Measurements from ENCODE around the gene PCBP3.

- TF ChIP-seq CTCF (IDR thresholded peaks at IDR 0.05; ENCODE audit: insufficient read depth, low read length, poor library complexity, severe bottlenecking) = no peak
- no peak for TF ChIP-seq EZH2phosphoT487 (conservative IDR thresholded peaks at IDR 0.05; ENCODE audit: low read length)
Observed at GRCh38 chr21:45741691-45742090, 98.2 kb downstream of the PCBP3 start.

Data from SU-DHL-6 (cell line).